ENCODE results near the gene PDE7B. TPM values are rescaled to one million over a fixed set of nuclear protein-coding genes. Genes with fewer than 3 reads are reported as not detected.

PDE7B gene
- total and polyA plus RNA-seq, 9 of the 15 experiments (the other 6 are each of a cell fraction or from before 2014, with no cell fraction given): 0.01 TPM; not detected in 8

DNA sequence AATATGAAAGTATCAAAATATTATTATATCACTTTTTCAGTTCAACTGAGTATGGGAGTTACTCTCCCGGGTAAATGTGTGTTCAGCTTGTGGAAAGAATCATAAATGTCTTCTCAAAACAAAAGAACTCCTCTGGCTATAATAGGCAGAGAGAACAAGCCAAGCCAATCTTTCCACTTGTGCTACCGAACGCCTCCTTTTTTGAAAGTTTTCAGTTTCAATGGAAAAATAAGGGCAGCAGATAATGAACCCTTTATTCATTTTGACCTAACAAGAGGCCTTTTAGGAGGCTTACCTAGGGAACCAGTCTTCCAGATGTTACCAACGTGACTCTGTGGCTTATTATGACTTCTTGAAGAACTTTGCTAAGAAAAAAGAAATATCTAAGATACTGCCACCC is 67.5 kb downstream of the PDE7B start:
- no peak overlapping the region for H3K27ac ChIP-seq (ENCODE audit: extremely low read depth, low read depth, low read length)
- H3K4me3 ChIP-seq: no peak overlapping the region
- no peak overlapping the region for H3K9ac ChIP-seq (ENCODE audit: insufficient read depth in 1 of 2, low read depth in 2 of 2, low read length in 2 of 2)
- H3K36me3 ChIP-seq (ENCODE audit: control insufficient read depth, insufficient read depth, low read length): no peaks in the 10 kb centered on the region
- no peak for ATAC-seq
- DNase-seq (ENCODE audit: extremely low read depth in 1 of 4, low spot score in 3 of 4): no peak
- ChIA-PET POLR2A (no interaction called here), CTCF (ENCODE audit: low intra/inter-chr PET ratio) (no interaction called here)
- no peaks in the 10 kb centered on the region for H3K9me3 ChIP-seq (replicated peaks; ENCODE audit: control insufficient read depth, insufficient read depth, low read depth, low read length)
- H2AFZ ChIP-seq (ENCODE audit: low read depth, low read length): no peak overlapping the region
- in situ Hi-C loops (cut with MboI) (no loop called here), intact Hi-C loops (cut with micrococcal nuclease) (loop anchor here (10.0 kb wide), 1 partner anchor 464 kb away; no protein-coding TSS in a partner anchor)
- WGBS (ENCODE audit: insufficient coverage, low coverage, missing lambda C conversion rate): 1% methylated on average over 4 of the region's 4 CpGs
- TF ChIP-seq RBM34 (IDR thresholded peaks at IDR 0.05; ENCODE audit: borderline replicate concordance, insufficient read depth, low read length) (no peak), ZNF354B (CRISPR knock-in tag; IDR thresholded peaks at IDR 0.05) (no peak), CCAR2 (IDR thresholded peaks at IDR 0.05; ENCODE audit: low read depth, low read length) (no peak), CREB1 (IDR thresholded peaks at IDR 0.05) (no peak), CREB1 (CRISPR knock-in tag; IDR thresholded peaks at IDR 0.05) (no peak), ZKSCAN8 (CRISPR knock-in tag; IDR thresholded peaks at IDR 0.05) (no peak), RCOR1 (IDR thresholded peaks at IDR 0.05; ENCODE audit: borderline replicate concordance in 1 of 2, low read depth in 2 of 2, low read length in 2 of 2) (no peak), ZNF232 (CRISPR knock-in tag; IDR thresholded peaks at IDR 0.05) (no peak), ETV1 (tag; conservative IDR thresholded peaks at IDR 0.05; ENCODE audit: low read depth) (no peak), DPF2 (IDR thresholded peaks at IDR 0.05) (no peak), ZNF79 (CRISPR knock-in tag; IDR thresholded peaks at IDR 0.05; ENCODE audit: low read depth) (no peak), CSDE1 (IDR thresholded peaks at IDR 0.05) (no peak), ZNF175 (CRISPR knock-in tag; IDR thresholded peaks at IDR 0.05; ENCODE audit: low read depth) (no peak), KDM4B (IDR thresholded peaks at IDR 0.05; ENCODE audit: borderline replicate concordance in 2 of 2, low read depth in 1 of 2) (no peak), PHF21A (IDR thresholded peaks at IDR 0.05; ENCODE audit: borderline replicate concordance, low read depth) (no peak), SMARCB1 (IDR thresholded peaks at IDR 0.05; ENCODE audit: insufficient read length, low read depth) (no peak), MCM7 (IDR thresholded peaks at IDR 0.05) (no peak)
- TF ChIP-seq, protein P1, sequence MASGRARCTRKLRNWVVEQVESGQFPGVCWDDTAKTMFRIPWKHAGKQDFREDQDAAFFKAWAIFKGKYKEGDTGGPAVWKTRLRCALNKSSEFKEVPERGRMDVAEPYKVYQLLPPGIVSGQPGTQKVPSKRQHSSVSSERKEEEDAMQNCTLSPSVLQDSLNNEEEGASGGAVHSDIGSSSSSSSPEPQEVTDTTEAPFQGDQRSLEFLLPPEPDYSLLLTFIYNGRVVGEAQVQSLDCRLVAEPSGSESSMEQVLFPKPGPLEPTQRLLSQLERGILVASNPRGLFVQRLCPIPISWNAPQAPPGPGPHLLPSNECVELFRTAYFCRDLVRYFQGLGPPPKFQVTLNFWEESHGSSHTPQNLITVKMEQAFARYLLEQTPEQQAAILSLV (tag; IDR thresholded peaks at IDR 0.05): no peak
- TF ChIP-seq, protein P2, sequence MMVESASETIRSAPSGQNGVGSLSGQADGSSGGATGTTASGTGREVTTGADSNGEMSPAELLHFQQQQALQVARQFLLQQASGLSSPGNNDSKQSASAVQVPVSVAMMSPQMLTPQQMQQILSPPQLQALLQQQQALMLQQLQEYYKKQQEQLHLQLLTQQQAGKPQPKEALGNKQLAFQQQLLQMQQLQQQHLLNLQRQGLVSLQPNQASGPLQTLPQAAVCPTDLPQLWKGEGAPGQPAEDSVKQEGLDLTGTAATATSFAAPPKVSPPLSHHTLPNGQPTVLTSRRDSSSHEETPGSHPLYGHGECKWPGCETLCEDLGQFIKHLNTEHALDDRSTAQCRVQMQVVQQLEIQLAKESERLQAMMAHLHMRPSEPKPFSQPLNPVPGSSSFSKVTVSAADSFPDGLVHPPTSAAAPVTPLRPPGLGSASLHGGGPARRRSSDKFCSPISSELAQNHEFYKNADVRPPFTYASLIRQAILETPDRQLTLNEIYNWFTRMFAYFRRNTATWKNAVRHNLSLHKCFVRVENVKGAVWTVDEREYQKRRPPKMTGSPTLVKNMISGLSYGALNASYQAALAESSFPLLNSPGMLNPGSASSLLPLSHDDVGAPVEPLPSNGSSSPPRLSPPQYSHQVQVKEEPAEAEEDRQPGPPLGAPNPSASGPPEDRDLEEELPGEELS (CRISPR knock-in tag; IDR thresholded peaks at IDR 0.05; ENCODE audit: borderline replicate concordance): no peak
- TF ChIP-seq, protein P3, sequence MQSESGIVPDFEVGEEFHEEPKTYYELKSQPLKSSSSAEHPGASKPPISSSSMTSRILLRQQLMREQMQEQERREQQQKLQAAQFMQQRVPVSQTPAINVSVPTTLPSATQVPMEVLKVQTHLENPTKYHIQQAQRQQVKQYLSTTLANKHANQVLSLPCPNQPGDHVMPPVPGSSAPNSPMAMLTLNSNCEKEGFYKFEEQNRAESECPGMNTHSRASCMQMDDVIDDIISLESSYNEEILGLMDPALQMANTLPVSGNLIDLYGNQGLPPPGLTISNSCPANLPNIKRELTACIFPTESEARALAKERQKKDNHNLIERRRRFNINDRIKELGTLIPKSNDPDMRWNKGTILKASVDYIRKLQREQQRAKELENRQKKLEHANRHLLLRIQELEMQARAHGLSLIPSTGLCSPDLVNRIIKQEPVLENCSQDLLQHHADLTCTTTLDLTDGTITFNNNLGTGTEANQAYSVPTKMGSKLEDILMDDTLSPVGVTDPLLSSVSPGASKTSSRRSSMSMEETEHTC (IDR thresholded peaks at IDR 0.05): no peak
- no peaks in the 10 kb centered on the region for H3K79me2 ChIP-seq (ENCODE audit: control insufficient read depth, insufficient read depth, low read length)
- no peak for FAIRE-seq
- H4K20me1 ChIP-seq (replicated peaks; ENCODE audit: control insufficient read depth, insufficient read depth, low read length): no peaks in the 10 kb centered on the region
- no TSS peak for BruUV-seq (replicated peaks)
- no peak overlapping the region for H3K4me2 ChIP-seq (ENCODE audit: insufficient read depth, low read length)
- H3K9me1 ChIP-seq (ENCODE audit: control insufficient read depth, insufficient read depth, low read length): no peaks in the 10 kb centered on the region
- no peaks in the 10 kb centered on the region for H3K4me1 ChIP-seq (replicated peaks in 1 of 2; ENCODE audit: control insufficient read depth in 2 of 2, insufficient read depth in 2 of 2, low read length in 2 of 2)
- H3K27me3 ChIP-seq (ENCODE audit: control insufficient read depth in 2 of 2, insufficient read depth in 2 of 2, low read length in 2 of 2): no peaks in the 10 kb centered on the region
